ENCODE results near the gene KCTD18.

Gene KCTD18

GRCh38 chr2:200533754-200534153 lies 23.9 kb upstream of the KCTD18 start:
- Histone ChIP-seq H2BK12ac (ENCODE audit: low read length) (no peak overlapping the region), H3K4ac (ENCODE audit: low read length) (no peak overlapping the region), H3K79me1 (ENCODE audit: low read depth, low read length) (peaks cover 1% of the 10 kb centered on the region), H3K4me3 (ENCODE audit: low read length in 2 of 2) (no peak overlapping the region), H3K27ac (replicated peaks; ENCODE audit: low read length) (no peak overlapping the region), H4K8ac (ENCODE audit: low read depth, low read length) (no peak overlapping the region), H3K27me3 (ENCODE audit: control insufficient read depth in 3 of 3, insufficient read depth in 3 of 3, low read depth in 1 of 3, low read length in 3 of 3) (no peaks in the 10 kb centered on the region), H2BK5ac (ENCODE audit: low read length) (no peak overlapping the region), H3K4me1 (ENCODE audit: control insufficient read depth in 2 of 2, insufficient read depth in 1 of 2, low read depth in 1 of 2, low read length in 2 of 2) (no peaks in the 10 kb centered on the region), H2AFZ (ENCODE audit: low read length) (no peak overlapping the region), H3K18ac (ENCODE audit: low read length) (no peak overlapping the region), H2BK120ac (ENCODE audit: low read depth, low read length) (no peak overlapping the region), H3K9ac (ENCODE audit: low read depth, low read length, poor library complexity) (no peak overlapping the region), H2BK15ac (ENCODE audit: low read length) (no peak overlapping the region), H3K23ac (ENCODE audit: low read depth, low read length, poor library complexity) (no peak overlapping the region), H4K91ac (ENCODE audit: low read depth, low read length, poor library complexity) (no peak overlapping the region), H3K9me3 (replicated peaks in 1 of 2; ENCODE audit: control insufficient read depth in 2 of 2, insufficient read depth in 1 of 2, low read depth in 1 of 2, low read length in 2 of 2) (peaks cover 0 to 2% of the 10 kb centered on the region in 2 donors), H3K36me3 (replicated peaks in 1 of 2; ENCODE audit: control insufficient read depth in 2 of 2, insufficient read depth in 2 of 2, low read length in 2 of 2) (peaks cover 5 to 70% of the 10 kb centered on the region in 2 donors), H3K4me2 (ENCODE audit: insufficient read depth, low read length, poor library complexity, severe bottlenecking) (no peak overlapping the region), H2AK5ac (ENCODE audit: low read depth, low read length) (no peak overlapping the region), H3K14ac (ENCODE audit: low read length) (no peak overlapping the region)
- WGBS, 2 donors (ENCODE audit: extremely low coverage in 2 of 2, insufficient read length in 2 of 2, insufficient replicate concordance in 1 of 2) = no CpG with 5 or more reads among the region's 2 CpGs
- DNase-seq (ENCODE audit: low spot score) = no peak

- H3K4me1 ChIP-seq (ENCODE audit: control insufficient read depth in 2 of 2, insufficient read depth in 1 of 2, low read depth in 1 of 2, low read length in 2 of 2) = peaks cover 4 to 12% of the 10 kb centered on the region in 2 donors
- no peak overlapping the region for H3K14ac ChIP-seq (ENCODE audit: low read length)
- H3K79me1 ChIP-seq (ENCODE audit: low read depth, low read length) = peaks cover 1% of the 10 kb centered on the region
- no peak overlapping the region for H3K18ac ChIP-seq (ENCODE audit: low read length)
- WGBS, 2 donors (ENCODE audit: extremely low coverage in 2 of 2, insufficient read length in 2 of 2, insufficient replicate concordance in 1 of 2) = no CpG with 5 or more reads among the region's 3 CpGs
- no peak overlapping the region for H3K23ac ChIP-seq (ENCODE audit: low read depth, low read length, poor library complexity)
- H2AFZ ChIP-seq (ENCODE audit: low read length) = no peak overlapping the region
- no peak overlapping the region for H2BK5ac ChIP-seq (ENCODE audit: low read length)
- H2AK5ac ChIP-seq (ENCODE audit: low read depth, low read length) = no peak overlapping the region
- no peak for DNase-seq (ENCODE audit: low spot score)
- no peak overlapping the region for H2BK12ac ChIP-seq (ENCODE audit: low read length)
- no peak overlapping the region for H4K91ac ChIP-seq (ENCODE audit: low read depth, low read length, poor library complexity)
- H3K4ac ChIP-seq (ENCODE audit: low read length) = no peak overlapping the region
- no peak overlapping the region for H4K8ac ChIP-seq (ENCODE audit: low read depth, low read length)
- no peak overlapping the region for H2BK15ac ChIP-seq (ENCODE audit: low read length)
- peaks cover 2 to 16% of the 10 kb centered on the region in 2 donors for H3K36me3 ChIP-seq (replicated peaks in 1 of 2; ENCODE audit: control insufficient read depth in 2 of 2, insufficient read depth in 2 of 2, low read length in 2 of 2)
- H3K27me3 ChIP-seq (ENCODE audit: control insufficient read depth in 3 of 3, insufficient read depth in 3 of 3, low read depth in 1 of 3, low read length in 3 of 3) = peaks cover 0 to 9% (median 2%) of the 10 kb centered on the region in 3 experiments
- no peak overlapping the region for H2BK120ac ChIP-seq (ENCODE audit: low read depth, low read length)
- H3K9ac ChIP-seq (ENCODE audit: low read depth, low read length, poor library complexity) = no peak overlapping the region
- H3K27ac ChIP-seq (replicated peaks; ENCODE audit: low read length) = no peak overlapping the region
- H3K9me3 ChIP-seq (replicated peaks in 1 of 2; ENCODE audit: control insufficient read depth in 2 of 2, insufficient read depth in 1 of 2, low read depth in 1 of 2, low read length in 2 of 2) = no peaks in the 10 kb centered on the region
- no peak overlapping the region for H3K4me2 ChIP-seq (ENCODE audit: insufficient read depth, low read length, poor library complexity, severe bottlenecking)
- no peak overlapping the region for H3K4me3 ChIP-seq (ENCODE audit: low read length in 2 of 2)
Measured at GRCh38 chr2:200528228-200528627, 18.4 kb upstream of the KCTD18 start.

GRCh38 chr2:200525882-200526651 lies 16.2 kb upstream of the KCTD18 start, which contains the start of gene SGO2:
SGO2 (plus strand) TSS chr2:200526207; CDS start chr2:200532976, 6,769 bp downstream.
- no peaks in the 10 kb centered on the region for H3K9me3 ChIP-seq (replicated peaks in 1 of 2; ENCODE audit: control insufficient read depth in 2 of 2, insufficient read depth in 1 of 2, low read depth in 1 of 2, low read length in 2 of 2)
- no peak within 1 kb of the TSS for H4K91ac ChIP-seq (ENCODE audit: low read depth, low read length, poor library complexity)
- no peak within 1 kb of the TSS for H2BK15ac ChIP-seq (ENCODE audit: low read length)
- H4K8ac ChIP-seq (ENCODE audit: low read depth, low read length) = no peak within 1 kb of the TSS
- H3K27ac ChIP-seq (replicated peaks; ENCODE audit: low read length) = peak within 1 kb of the TSS; percentile 44
- peak within 1 kb of the TSS; percentile 69 to 96 for H3K4me3 ChIP-seq (ENCODE audit: low read length in 2 of 2)
- H3K36me3 ChIP-seq (replicated peaks in 1 of 2; ENCODE audit: control insufficient read depth in 2 of 2, insufficient read depth in 2 of 2, low read length in 2 of 2) = no peaks in the 10 kb centered on the region
- H2BK120ac ChIP-seq (ENCODE audit: low read depth, low read length) = no peak within 1 kb of the TSS
- H3K4ac ChIP-seq (ENCODE audit: low read length) = no peak within 1 kb of the TSS
- peaks cover 0 to 30% (median 4%) of the 10 kb centered on the region in 3 experiments for H3K27me3 ChIP-seq (ENCODE audit: control insufficient read depth in 3 of 3, insufficient read depth in 3 of 3, low read depth in 1 of 3, low read length in 3 of 3)
- H3K4me1 ChIP-seq (ENCODE audit: control insufficient read depth in 2 of 2, insufficient read depth in 1 of 2, low read depth in 1 of 2, low read length in 2 of 2) = peaks cover 4 to 12% of the 10 kb centered on the region in 2 donors
- H3K9ac ChIP-seq (ENCODE audit: low read depth, low read length, poor library complexity) = peak within 1 kb of the TSS; percentile 84
- no peak within 1 kb of the TSS for H2AK5ac ChIP-seq (ENCODE audit: low read depth, low read length)
- H2AFZ ChIP-seq (ENCODE audit: low read length) = peak within 1 kb of the TSS; percentile 91
- H3K4me2 ChIP-seq (ENCODE audit: insufficient read depth, low read length, poor library complexity, severe bottlenecking) = peak within 1 kb of the TSS; percentile 71
- no peak within 1 kb of the TSS for H3K23ac ChIP-seq (ENCODE audit: low read depth, low read length, poor library complexity)
- no CpG with 5 or more reads among the region's 56 CpGs for WGBS, 2 donors (ENCODE audit: extremely low coverage in 2 of 2, insufficient read length in 2 of 2, insufficient replicate concordance in 1 of 2)
- DNase-seq (ENCODE audit: low spot score) = peak; percentile 85
- H2BK12ac ChIP-seq (ENCODE audit: low read length) = no peak within 1 kb of the TSS
- peaks cover 1% of the 10 kb centered on the region for H3K79me1 ChIP-seq (ENCODE audit: low read depth, low read length)
- H3K14ac ChIP-seq (ENCODE audit: low read length) = no peak within 1 kb of the TSS
- H3K18ac ChIP-seq (ENCODE audit: low read length) = peak within 1 kb of the TSS; percentile 90
- no peak within 1 kb of the TSS for H2BK5ac ChIP-seq (ENCODE audit: low read length)

GRCh38 chr2:200525551-200525881 lies 15.6 kb upstream of the KCTD18 start:
- no peak overlapping the region for H3K9ac ChIP-seq (ENCODE audit: low read depth, low read length, poor library complexity)
- peak overlapping the region; percentile 66 to 69 for H3K4me3 ChIP-seq (ENCODE audit: low read length in 2 of 2)
- H4K8ac ChIP-seq (ENCODE audit: low read depth, low read length) = no peak overlapping the region
- H2BK5ac ChIP-seq (ENCODE audit: low read length) = no peak overlapping the region
- DNase-seq (ENCODE audit: low spot score) = no peak
- no peaks in the 10 kb centered on the region for H3K9me3 ChIP-seq (replicated peaks in 1 of 2; ENCODE audit: control insufficient read depth in 2 of 2, insufficient read depth in 1 of 2, low read depth in 1 of 2, low read length in 2 of 2)
- peaks cover 1% of the 10 kb centered on the region for H3K79me1 ChIP-seq (ENCODE audit: low read depth, low read length)
- H3K4ac ChIP-seq (ENCODE audit: low read length) = no peak overlapping the region
- no peak overlapping the region for H3K18ac ChIP-seq (ENCODE audit: low read length)
- no peak overlapping the region for H3K27ac ChIP-seq (replicated peaks; ENCODE audit: low read length)
- H2BK15ac ChIP-seq (ENCODE audit: low read length) = no peak overlapping the region
- no peak overlapping the region for H4K91ac ChIP-seq (ENCODE audit: low read depth, low read length, poor library complexity)
- H2BK120ac ChIP-seq (ENCODE audit: low read depth, low read length) = no peak overlapping the region
- no peak overlapping the region for H2AK5ac ChIP-seq (ENCODE audit: low read depth, low read length)
- peaks cover 4 to 12% of the 10 kb centered on the region in 2 donors for H3K4me1 ChIP-seq (ENCODE audit: control insufficient read depth in 2 of 2, insufficient read depth in 1 of 2, low read depth in 1 of 2, low read length in 2 of 2)
- peak overlapping the region; percentile 91 for H2AFZ ChIP-seq (ENCODE audit: low read length)
- no peak overlapping the region for H3K23ac ChIP-seq (ENCODE audit: low read depth, low read length, poor library complexity)
- H3K27me3 ChIP-seq (ENCODE audit: control insufficient read depth in 3 of 3, insufficient read depth in 3 of 3, low read depth in 1 of 3, low read length in 3 of 3) = peaks cover 0 to 34% (median 4%) of the 10 kb centered on the region in 3 experiments
- peak overlapping the region; percentile 71 for H3K4me2 ChIP-seq (ENCODE audit: insufficient read depth, low read length, poor library complexity, severe bottlenecking)
- WGBS, 2 donors (ENCODE audit: extremely low coverage in 2 of 2, insufficient read length in 2 of 2, insufficient replicate concordance in 1 of 2) = 100% methylated on average over 2 of the region's 7 CpGs; no CpG with 5 or more reads in 1 of the 2 donors
- no peak overlapping the region for H3K14ac ChIP-seq (ENCODE audit: low read length)
- H3K36me3 ChIP-seq (replicated peaks in 1 of 2; ENCODE audit: control insufficient read depth in 2 of 2, insufficient read depth in 2 of 2, low read length in 2 of 2) = no peaks in the 10 kb centered on the region
- H2BK12ac ChIP-seq (ENCODE audit: low read length) = no peak overlapping the region
